Measurements from ENCODE around the gene IPP.

The IPP gene

DNA sequence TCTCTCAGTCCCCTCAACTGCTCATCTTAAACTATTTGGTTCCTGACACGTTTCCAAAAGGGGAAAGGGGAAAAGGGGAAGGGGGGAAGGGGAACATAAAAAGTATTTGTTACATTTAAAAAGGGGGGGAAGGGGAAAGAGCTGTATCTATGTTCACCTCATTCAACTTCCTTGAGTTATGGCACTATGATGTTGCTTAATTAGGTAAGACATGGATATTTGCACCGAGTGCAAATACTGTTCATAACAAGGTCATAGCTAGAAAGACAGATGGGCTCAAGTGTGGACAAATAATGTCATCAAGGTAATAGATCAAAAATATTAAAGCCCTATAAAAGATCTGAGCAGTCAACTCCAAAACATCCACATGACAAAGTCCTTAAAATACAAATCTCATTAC is 90.1 kb downstream of the IPP start (continued):
- TF ChIP-seq, protein P1, sequence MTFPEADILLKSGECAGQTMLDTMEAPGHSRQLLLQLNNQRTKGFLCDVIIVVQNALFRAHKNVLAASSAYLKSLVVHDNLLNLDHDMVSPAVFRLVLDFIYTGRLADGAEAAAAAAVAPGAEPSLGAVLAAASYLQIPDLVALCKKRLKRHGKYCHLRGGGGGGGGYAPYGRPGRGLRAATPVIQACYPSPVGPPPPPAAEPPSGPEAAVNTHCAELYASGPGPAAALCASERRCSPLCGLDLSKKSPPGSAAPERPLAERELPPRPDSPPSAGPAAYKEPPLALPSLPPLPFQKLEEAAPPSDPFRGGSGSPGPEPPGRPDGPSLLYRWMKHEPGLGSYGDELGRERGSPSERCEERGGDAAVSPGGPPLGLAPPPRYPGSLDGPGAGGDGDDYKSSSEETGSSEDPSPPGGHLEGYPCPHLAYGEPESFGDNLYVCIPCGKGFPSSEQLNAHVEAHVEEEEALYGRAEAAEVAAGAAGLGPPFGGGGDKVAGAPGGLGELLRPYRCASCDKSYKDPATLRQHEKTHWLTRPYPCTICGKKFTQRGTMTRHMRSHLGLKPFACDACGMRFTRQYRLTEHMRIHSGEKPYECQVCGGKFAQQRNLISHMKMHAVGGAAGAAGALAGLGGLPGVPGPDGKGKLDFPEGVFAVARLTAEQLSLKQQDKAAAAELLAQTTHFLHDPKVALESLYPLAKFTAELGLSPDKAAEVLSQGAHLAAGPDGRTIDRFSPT (tag by site-specific recombination; IDR thresholded peaks at IDR 0.05): no peak
- TF ChIP-seq ZNF16 (tag by site-specific recombination; IDR thresholded peaks at IDR 0.05; ENCODE audit: low read depth) (no peak), ZSCAN23 (tag by site-specific recombination; IDR thresholded peaks at IDR 0.05) (no peak), SP7 (tag by site-specific recombination; IDR thresholded peaks at IDR 0.05) (no peak), ZBTB49 (tag by site-specific recombination; IDR thresholded peaks at IDR 0.05; ENCODE audit: low read depth) (no peak), ZNF664 (tag by site-specific recombination; IDR thresholded peaks at IDR 0.05) (no peak)

DNA sequence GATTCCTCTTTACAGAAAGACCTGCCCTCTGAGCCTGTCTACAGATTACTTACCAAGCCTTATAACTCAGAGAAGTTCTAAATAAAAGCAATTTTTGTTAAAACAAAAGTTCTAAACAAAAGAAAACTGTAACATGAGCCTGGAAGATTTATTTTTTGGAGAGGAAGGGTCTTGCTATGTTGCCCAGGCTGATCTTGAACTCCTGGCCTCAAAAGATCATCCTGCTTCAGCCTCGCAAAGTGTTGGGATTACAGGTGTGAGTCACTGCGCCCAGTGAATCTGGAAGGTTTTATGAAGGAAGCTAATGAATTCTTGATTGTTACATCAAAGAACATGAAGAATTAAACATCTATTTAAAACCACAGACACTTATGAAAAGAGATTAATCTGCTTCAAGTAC is 91.2 kb downstream of the IPP start:
- H3K36me3 ChIP-seq (ENCODE audit: control insufficient read depth in 2 of 2, insufficient read depth in 1 of 2, low read length in 2 of 2): peaks cover 41 to 69% of the 10 kb centered on the region in 2 experiments
- POLR2A ChIA-PET: no interaction called here
- no peak overlapping the region for H3K4me3 ChIP-seq (ENCODE audit: low read depth, low read length)
- no peaks in the 10 kb centered on the region for H3K9me3 ChIP-seq (ENCODE audit: control insufficient read depth, insufficient read depth, low read depth, low read length)
- peak; percentile 79 for TF ChIP-seq ZNF121 (tag by site-specific recombination; IDR thresholded peaks at IDR 0.05)
- TF ChIP-seq GLIS2 (tag by site-specific recombination; IDR thresholded peaks at IDR 0.05): no peak
- H3K4me1 ChIP-seq (ENCODE audit: control insufficient read depth, insufficient read depth, low read length): no peaks in the 10 kb centered on the region
- CTCF ChIA-PET: no interaction called here
- H3K27ac ChIP-seq (ENCODE audit: extremely low read depth, low read depth, low read length): no peak overlapping the region

DNA sequence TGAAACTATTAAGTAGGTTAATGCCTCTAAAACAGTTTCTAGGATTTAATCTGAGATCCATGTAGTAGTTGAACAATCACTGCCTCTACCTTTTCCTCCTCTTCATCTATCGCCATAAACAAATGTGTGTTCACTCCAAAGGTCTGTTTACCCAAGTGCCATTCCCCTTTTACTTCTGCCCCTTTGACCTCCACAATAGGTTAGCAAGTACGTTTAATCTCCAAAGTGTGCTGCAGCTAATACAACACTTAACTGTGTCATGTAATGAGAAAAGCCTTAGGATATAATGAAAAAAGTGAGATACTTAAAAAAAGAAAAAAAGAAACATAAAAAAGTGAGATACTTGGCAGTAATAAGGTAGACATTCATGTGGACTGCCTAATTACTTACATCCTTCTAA is 92.3 kb downstream of the IPP start:
- TF ChIP-seq, protein P2, sequence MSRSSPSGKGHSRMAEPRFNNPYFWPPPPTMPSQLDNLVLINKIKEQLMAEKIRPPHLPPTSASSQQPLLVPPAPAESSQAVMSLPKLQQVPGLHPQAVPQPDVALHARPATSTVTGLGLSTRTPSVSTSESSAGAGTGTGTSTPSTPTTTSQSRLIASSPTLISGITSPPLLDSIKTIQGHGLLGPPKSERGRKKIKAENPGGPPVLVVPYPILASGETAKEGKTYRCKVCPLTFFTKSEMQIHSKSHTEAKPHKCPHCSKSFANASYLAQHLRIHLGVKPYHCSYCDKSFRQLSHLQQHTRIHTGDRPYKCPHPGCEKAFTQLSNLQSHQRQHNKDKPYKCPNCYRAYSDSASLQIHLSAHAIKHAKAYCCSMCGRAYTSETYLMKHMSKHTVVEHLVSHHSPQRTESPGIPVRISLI (tag by site-specific recombination; IDR thresholded peaks at IDR 0.05): no peak
- TF ChIP-seq ZNF664 (tag by site-specific recombination; IDR thresholded peaks at IDR 0.05): peak; percentile 66
- H3K4me3 ChIP-seq (ENCODE audit: low read depth, low read length): no peak overlapping the region
- ChIA-PET CTCF (no interaction called here), POLR2A (interaction anchor here (0.6 kb wide), 1 partner anchor 26 kb away, joined by 4 read pairs; no protein-coding TSS in a partner anchor)
- peaks cover 49 to 79% of the 10 kb centered on the region in 2 experiments for H3K36me3 ChIP-seq (ENCODE audit: control insufficient read depth in 2 of 2, insufficient read depth in 1 of 2, low read length in 2 of 2)
- H3K4me1 ChIP-seq (ENCODE audit: control insufficient read depth, insufficient read depth, low read length): no peaks in the 10 kb centered on the region
- no peak overlapping the region for H3K27ac ChIP-seq (ENCODE audit: extremely low read depth, low read depth, low read length)
- no peaks in the 10 kb centered on the region for H3K9me3 ChIP-seq (ENCODE audit: control insufficient read depth, insufficient read depth, low read depth, low read length)

DNA sequence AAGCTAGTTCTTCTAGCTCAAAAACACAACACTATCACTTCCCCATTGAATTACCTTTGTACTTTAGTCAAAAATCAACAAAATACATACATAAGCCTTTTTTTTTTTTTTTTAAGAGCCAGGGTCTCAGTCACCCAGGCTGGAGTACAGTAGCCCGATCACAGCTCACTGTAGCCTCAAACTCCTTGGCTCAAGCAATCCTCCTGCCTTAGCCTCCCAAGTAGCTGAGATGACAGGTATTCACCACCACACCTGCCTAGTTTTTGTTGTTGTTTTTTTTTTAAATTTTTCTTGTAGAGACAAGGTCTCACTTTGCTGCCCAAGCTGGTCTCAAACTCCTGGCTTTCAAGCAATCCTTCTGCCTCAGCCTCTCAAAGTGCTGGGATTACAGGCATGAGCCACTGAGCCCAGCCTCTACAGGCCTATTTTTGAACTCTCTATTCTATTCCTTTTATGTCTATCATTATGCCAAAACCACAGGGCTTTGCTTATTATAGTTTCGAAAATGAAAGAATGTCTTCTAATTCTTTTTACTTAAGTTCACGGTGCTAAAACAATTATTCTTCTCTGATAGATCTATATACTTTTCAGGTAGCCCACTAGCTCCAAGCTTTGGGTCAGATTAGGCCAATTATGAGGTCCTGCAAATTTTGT is 93.8 kb downstream of the IPP start:
- POLR2A ChIA-PET: no interaction called here
- CTCF ChIA-PET: interaction anchor here (0.7 to 1.8 kb wide), 2 partner anchors 12 to 754 kb away, joined by 3 to 7 read pairs; no protein-coding TSS in a partner anchor
- Histone ChIP-seq H3K4me3 (ENCODE audit: low read depth, low read length) (no peak overlapping the region), H3K4me1 (ENCODE audit: control insufficient read depth, insufficient read depth, low read length) (no peaks in the 10 kb centered on the region), H3K27ac (ENCODE audit: extremely low read depth, low read depth, low read length) (no peak overlapping the region), H3K9me3 (ENCODE audit: control insufficient read depth, insufficient read depth, low read depth, low read length) (no peaks in the 10 kb centered on the region), H3K36me3 (ENCODE audit: control insufficient read depth in 2 of 2, insufficient read depth in 1 of 2, low read length in 2 of 2) (peaks cover 57 to 93% of the 10 kb centered on the region in 2 experiments)
- no peak for TF ChIP-seq ZNF202 (tag by site-specific recombination; IDR thresholded peaks at IDR 0.05; ENCODE audit: borderline replicate concordance)
- no peak for TF ChIP-seq BCL11B (tag by site-specific recombination; IDR thresholded peaks at IDR 0.05; ENCODE audit: low read depth)
- TF ChIP-seq, protein P3, sequence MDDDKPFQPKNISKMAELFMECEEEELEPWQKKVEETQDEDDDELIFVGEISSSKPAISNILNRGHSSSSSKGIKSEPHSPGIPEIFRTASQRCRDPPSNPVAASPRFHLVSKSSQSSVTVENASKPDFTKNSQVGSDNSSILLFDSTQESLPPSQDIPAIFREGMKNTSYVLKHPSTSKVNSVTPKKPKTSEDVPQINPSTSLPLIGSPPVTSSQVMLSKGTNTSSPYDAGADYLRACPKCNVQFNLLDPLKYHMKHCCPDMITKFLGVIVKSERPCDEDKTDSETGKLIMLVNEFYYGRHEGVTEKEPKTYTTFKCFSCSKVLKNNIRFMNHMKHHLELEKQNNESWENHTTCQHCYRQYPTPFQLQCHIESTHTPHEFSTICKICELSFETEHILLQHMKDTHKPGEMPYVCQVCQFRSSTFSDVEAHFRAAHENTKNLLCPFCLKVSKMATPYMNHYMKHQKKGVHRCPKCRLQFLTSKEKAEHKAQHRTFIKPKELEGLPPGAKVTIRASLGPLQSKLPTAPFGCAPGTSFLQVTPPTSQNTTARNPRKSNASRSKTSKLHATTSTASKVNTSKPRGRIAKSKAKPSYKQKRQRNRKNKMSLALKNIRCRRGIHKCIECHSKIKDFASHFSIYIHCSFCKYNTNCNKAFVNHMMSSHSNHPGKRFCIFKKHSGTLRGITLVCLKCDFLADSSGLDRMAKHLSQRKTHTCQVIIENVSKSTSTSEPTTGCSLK (tag by site-specific recombination; IDR thresholded peaks at IDR 0.05): no peak
- no peak for TF ChIP-seq GLI4 (tag by site-specific recombination; IDR thresholded peaks at IDR 0.05)
- TF ChIP-seq ZNF571 (tag by site-specific recombination; IDR thresholded peaks at IDR 0.05): no peak
- no peak for TF ChIP-seq ZNF350 (tag by site-specific recombination; IDR thresholded peaks at IDR 0.05)
- TF ChIP-seq TSHZ1 (tag by site-specific recombination; IDR thresholded peaks at IDR 0.05; ENCODE audit: borderline replicate concordance): no peak
- TF ChIP-seq ZNF501 (tag by site-specific recombination; IDR thresholded peaks at IDR 0.05): no peak
- TF ChIP-seq ZNF174 (tag by site-specific recombination; IDR thresholded peaks at IDR 0.05): no peak

Data from HEK293 (cell line).